A549 (cell line): ENCODE results near the gene MOV10L1. TPM values are rescaled to one million over a fixed set of nuclear protein-coding genes. Genes with fewer than 3 reads are reported as not detected.

Experiments
- ATAC-seq, 2 experiments: fragments of 200-7000 bp in 1 of 2; fragments of >200 bp in 1 of 2; cut with Nextera tagmentation in 1 of 2; cut with Tn5 transposase in 1 of 2; 3 replicates each; pipeline versions ENCODE4 v1.8.0 to v1.9.1; 2018 to 2020; ENCODE audit warnings: mild to moderate bottlenecking in 1 of 2, moderate library complexity in 1 of 2
- CTCF ChIA-PET: fragments of 300-600 bp; sonication (Branson Sonifier 250); formaldehyde crosslinking; extraction: SDS; loops from one replicate; lab custom pipeline; 2021; ENCODE audit warnings: antibody characterized with exemption, inconsistent platforms; lab: Yijun Ruan, JAX
- POLR2A ChIA-PET: fragments of 350-600 bp; formaldehyde crosslinking; extraction: SDS; loops from one replicate; lab custom pipeline; 2021; ENCODE audit warnings: antibody characterized with exemption, inconsistent platforms; lab: Yijun Ruan, JAX
- DNase-seq, 2 experiments: peaks; one replicate each; pipeline versions ENCODE4 v3.0.0 to v3.0.0-alpha.2; 2011 to 2016; ENCODE audit warnings: low read depth in 1 of 2, low spot score in 1 of 2
- FAIRE-seq: peaks from 2 replicates; lab custom pipeline; 2011; peaks lifted over from hg19 to GRCh38; lab: Jason Lieb, UNC
- H3K27ac ChIP-seq, 2 experiments: fragments of >200 bp; sonication (Bioruptor Twin); formaldehyde crosslinking; 3 replicates each; pipeline ENCODE4 v1.5.1; 2016 to 2017
- H3K4me1 ChIP-seq: fragments of >200 bp; sonication (Bioruptor Twin); formaldehyde crosslinking; 3 replicates; pipeline ENCODE4 v1.6.1; 2016
- H3K4me2 ChIP-seq: fragments of >200 bp; sonication (Bioruptor Twin); formaldehyde crosslinking; 3 replicates; pipeline ENCODE4 v1.6.1; 2016
- H3K4me3 ChIP-seq: fragments of >200 bp; sonication (Bioruptor Twin); formaldehyde crosslinking; 3 replicates; pipeline ENCODE4 v1.5.1; 2016
- H3K9me3 ChIP-seq: fragments of >200 bp; sonication (Bioruptor Twin); formaldehyde crosslinking; 3 replicates; pipeline ENCODE4 v1.6.1; 2016
- CBX8 ChIP-seq: fragments of 200-600 bp; sonication (generic); IDR thresholded peaks from 2 replicates; pipeline ENCODE4 v1.6.1; 2016
- CHD2 ChIP-seq: fragments of 150-350 bp; IDR thresholded peaks from 2 replicates; pipeline ENCODE4 v1.6.1; 2014; ENCODE audit warnings: low read length; ENCODE audit not compliant: partially characterized antibody
- EHF ChIP-seq: fragments of 250-450 bp; sonication (Bioruptor Pico); IDR thresholded peaks from 2 replicates; pipeline ENCODE4 v1.5.0; 2020; ENCODE audit warnings: mild to moderate bottlenecking
- GATA3 ChIP-seq: IDR thresholded peaks from 2 replicates; pipeline ENCODE4 v1.6.1; 2012; ENCODE audit warnings: borderline replicate concordance
- HOXB13 ChIP-seq: fragments of 250-450 bp; sonication (Bioruptor Pico); IDR thresholded peaks from 2 replicates; pipeline ENCODE4 v1.5.0; 2020; ENCODE audit warnings: low read depth, mild to moderate bottlenecking, moderate library complexity
- JUN ChIP-seq, 2 experiments: fragments of >200 bp; sonication (Bioruptor Twin); formaldehyde crosslinking; IDR thresholded peaks; 2 replicates in 1 of 2; 3 replicates in 1 of 2; pipeline ENCODE4 v1.6.1; 2016 to 2017
- MAFK ChIP-seq: fragments of 450-650 bp; IDR thresholded peaks from 2 replicates; pipeline ENCODE4 v1.6.1; 2014; ENCODE audit not compliant: partially characterized antibody
- POLR2A ChIP-seq: IDR thresholded peaks from 2 replicates; pipeline ENCODE4 v1.6.1; 2012; ENCODE audit warnings: mild to moderate bottlenecking, low read length
- RAD21 ChIP-seq, 2 experiments: fragments of >200 bp in 1 of 2; sonication (Bioruptor Twin) in 1 of 2; formaldehyde crosslinking in 1 of 2; IDR thresholded peaks in 1 of 2; conservative IDR thresholded peaks in 1 of 2; 2 replicates in 1 of 2; 3 replicates in 1 of 2; pipeline ENCODE4 v1.6.1; 2012 to 2018; ENCODE audit warnings: inconsistent platforms in 1 of 2
- RARB ChIP-seq: fragments of 250-450 bp; sonication (Bioruptor Pico); IDR thresholded peaks from 2 replicates; pipeline ENCODE4 v1.8.0; 2021; ENCODE audit warnings: mild to moderate bottlenecking, moderate library complexity
- SMC3 ChIP-seq: fragments of >200 bp; sonication (Bioruptor Twin); formaldehyde crosslinking; IDR thresholded peaks from 3 replicates; pipeline ENCODE4 v1.6.1; 2018; ENCODE audit warnings: inconsistent platforms
- SREBF2 ChIP-seq: fragments of 450-650 bp; IDR thresholded peaks from 2 replicates; pipeline ENCODE4 v1.6.1; 2014; ENCODE audit warnings: mild to moderate bottlenecking, moderate library complexity
- TFCP2L1 ChIP-seq: fragments of 250-450 bp; sonication (Bioruptor Pico); IDR thresholded peaks from 2 replicates; pipeline ENCODE4 v1.5.0; 2021; ENCODE audit warnings: mild to moderate bottlenecking
- ZNF302 ChIP-seq: fragments of 250-450 bp; sonication (Bioruptor Pico); IDR thresholded peaks from 2 replicates; pipeline ENCODE4 v1.9.0; 2021; ENCODE audit warnings: inconsistent platforms, mild to moderate bottlenecking, moderate library complexity
- WGBS: methylation state at CpG from one replicate; pipeline ENCODE4 v1.1.6; 2017; ENCODE audit errors: missing lambda C conversion rate; 5-methylcytosine and 5-hydroxymethylcytosine counted together
- polyA plus RNA-seq, 4 experiments: library from polyadenylated mRNA; depleted of rRNA in 3 of 4; stranded (reverse); fragments of >200 nt; fragmentation: RNase III in 1 of 4; extraction: RNeasy Plus Mini Kit Qiagen cat#74134 plus additional on column Dnase treatment in 1 of 4; gene quantifications; 2 replicates in 3 of 4; 3 replicates in 1 of 4; pipeline ENCODE4 v1.2.3, GENCODE V29; 2011 to 2017
- TF ChIP-seq, protein P1 (sequence below): fragments of 150-350 bp; IDR thresholded peaks from 2 replicates; pipeline ENCODE4 v1.6.1; 2014; ENCODE audit warnings: low read depth, mild to moderate bottlenecking, low read length
- TF ChIP-seq, protein P2 (sequence below): IDR thresholded peaks from 2 replicates; pipeline ENCODE4 v1.6.1; 2012
- TF ChIP-seq, protein P3 (sequence below): fragments of 200-600 bp; sonication (generic); IDR thresholded peaks from 2 replicates; pipeline ENCODE4 v1.6.1; 2016; ENCODE audit warnings: antibody characterized with exemption, mild to moderate bottlenecking, moderate library complexity
- TF ChIP-seq, protein P4 (sequence below): fragments of 250-450 bp; sonication (Bioruptor Pico); IDR thresholded peaks from 2 replicates; pipeline ENCODE4 v1.5.0; 2020; ENCODE audit warnings: low read depth, mild to moderate bottlenecking, moderate library complexity
- TF ChIP-seq, protein P5 (sequence below): fragments of >200 bp; sonication (Bioruptor Twin); formaldehyde crosslinking; IDR thresholded peaks from 2 replicates; pipeline ENCODE4 v1.6.1; 2016
- TF ChIP-seq, protein P6 (sequence below): fragments of >200 bp; sonication (Bioruptor Twin); formaldehyde crosslinking; IDR thresholded peaks from 3 replicates; pipeline ENCODE4 v1.5.1; 2016

Gene MOV10L1
- polyA plus RNA-seq, 2 of the 4 experiments (the other 2 are of a cell fraction): 0.04 TPM

DNA sequence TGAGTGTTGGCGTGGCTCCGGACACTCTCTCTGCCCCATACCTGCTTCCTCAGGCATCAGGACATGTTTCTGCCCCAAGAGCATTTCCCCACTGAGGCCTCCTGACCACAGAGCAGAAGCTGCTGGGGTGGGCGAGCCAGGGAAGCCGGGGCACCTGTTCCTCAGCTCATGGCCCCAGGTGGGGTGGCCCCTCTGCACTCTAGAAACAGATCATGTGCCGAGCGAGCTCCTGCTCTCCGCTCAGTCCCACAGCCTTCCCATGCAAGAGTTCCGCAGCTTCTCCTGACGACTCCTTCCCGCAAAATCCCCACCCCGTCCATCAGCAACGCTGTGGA lies 58.3 kb downstream of the MOV10L1 start:
- ChIA-PET CTCF (interaction anchor here (0.7 to 7.3 kb wide), 22 partner anchors 10 to 292 kb away, joined by 3 to 32 read pairs (median 8); partner anchors contain the start of gene HDAC10), POLR2A (no interaction called here)
- Histone ChIP-seq H3K4me3 (no peak overlapping the region), H3K4me2 (no peak overlapping the region), H3K9me3 (no peaks in the 10 kb centered on the region), H3K27ac (no peak overlapping the region), H3K4me1 (no peaks in the 10 kb centered on the region)
- DNase-seq (no peak), FAIRE-seq (no peak), ATAC-seq (no peak)
- WGBS: 85% methylated on average over 12 of the region's 12 CpGs
- TF ChIP-seq CHD2 (no peak), SREBF2 (no peak), HOXB13 (no peak), GATA3 (no peak), RARB (no peak), JUN (IDR thresholded peaks at IDR 0.05) (no peak)
- TF ChIP-seq, protein P1, sequence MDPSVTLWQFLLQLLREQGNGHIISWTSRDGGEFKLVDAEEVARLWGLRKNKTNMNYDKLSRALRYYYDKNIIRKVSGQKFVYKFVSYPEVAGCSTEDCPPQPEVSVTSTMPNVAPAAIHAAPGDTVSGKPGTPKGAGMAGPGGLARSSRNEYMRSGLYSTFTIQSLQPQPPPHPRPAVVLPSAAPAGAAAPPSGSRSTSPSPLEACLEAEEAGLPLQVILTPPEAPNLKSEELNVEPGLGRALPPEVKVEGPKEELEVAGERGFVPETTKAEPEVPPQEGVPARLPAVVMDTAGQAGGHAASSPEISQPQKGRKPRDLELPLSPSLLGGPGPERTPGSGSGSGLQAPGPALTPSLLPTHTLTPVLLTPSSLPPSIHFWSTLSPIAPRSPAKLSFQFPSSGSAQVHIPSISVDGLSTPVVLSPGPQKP: no peak
- TF ChIP-seq, protein P2, sequence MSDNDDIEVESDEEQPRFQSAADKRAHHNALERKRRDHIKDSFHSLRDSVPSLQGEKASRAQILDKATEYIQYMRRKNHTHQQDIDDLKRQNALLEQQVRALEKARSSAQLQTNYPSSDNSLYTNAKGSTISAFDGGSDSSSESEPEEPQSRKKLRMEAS: no peak
- TF ChIP-seq, protein P3, sequence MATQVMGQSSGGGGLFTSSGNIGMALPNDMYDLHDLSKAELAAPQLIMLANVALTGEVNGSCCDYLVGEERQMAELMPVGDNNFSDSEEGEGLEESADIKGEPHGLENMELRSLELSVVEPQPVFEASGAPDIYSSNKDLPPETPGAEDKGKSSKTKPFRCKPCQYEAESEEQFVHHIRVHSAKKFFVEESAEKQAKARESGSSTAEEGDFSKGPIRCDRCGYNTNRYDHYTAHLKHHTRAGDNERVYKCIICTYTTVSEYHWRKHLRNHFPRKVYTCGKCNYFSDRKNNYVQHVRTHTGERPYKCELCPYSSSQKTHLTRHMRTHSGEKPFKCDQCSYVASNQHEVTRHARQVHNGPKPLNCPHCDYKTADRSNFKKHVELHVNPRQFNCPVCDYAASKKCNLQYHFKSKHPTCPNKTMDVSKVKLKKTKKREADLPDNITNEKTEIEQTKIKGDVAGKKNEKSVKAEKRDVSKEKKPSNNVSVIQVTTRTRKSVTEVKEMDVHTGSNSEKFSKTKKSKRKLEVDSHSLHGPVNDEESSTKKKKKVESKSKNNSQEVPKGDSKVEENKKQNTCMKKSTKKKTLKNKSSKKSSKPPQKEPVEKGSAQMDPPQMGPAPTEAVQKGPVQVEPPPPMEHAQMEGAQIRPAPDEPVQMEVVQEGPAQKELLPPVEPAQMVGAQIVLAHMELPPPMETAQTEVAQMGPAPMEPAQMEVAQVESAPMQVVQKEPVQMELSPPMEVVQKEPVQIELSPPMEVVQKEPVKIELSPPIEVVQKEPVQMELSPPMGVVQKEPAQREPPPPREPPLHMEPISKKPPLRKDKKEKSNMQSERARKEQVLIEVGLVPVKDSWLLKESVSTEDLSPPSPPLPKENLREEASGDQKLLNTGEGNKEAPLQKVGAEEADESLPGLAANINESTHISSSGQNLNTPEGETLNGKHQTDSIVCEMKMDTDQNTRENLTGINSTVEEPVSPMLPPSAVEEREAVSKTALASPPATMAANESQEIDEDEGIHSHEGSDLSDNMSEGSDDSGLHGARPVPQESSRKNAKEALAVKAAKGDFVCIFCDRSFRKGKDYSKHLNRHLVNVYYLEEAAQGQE: no peak

DNA sequence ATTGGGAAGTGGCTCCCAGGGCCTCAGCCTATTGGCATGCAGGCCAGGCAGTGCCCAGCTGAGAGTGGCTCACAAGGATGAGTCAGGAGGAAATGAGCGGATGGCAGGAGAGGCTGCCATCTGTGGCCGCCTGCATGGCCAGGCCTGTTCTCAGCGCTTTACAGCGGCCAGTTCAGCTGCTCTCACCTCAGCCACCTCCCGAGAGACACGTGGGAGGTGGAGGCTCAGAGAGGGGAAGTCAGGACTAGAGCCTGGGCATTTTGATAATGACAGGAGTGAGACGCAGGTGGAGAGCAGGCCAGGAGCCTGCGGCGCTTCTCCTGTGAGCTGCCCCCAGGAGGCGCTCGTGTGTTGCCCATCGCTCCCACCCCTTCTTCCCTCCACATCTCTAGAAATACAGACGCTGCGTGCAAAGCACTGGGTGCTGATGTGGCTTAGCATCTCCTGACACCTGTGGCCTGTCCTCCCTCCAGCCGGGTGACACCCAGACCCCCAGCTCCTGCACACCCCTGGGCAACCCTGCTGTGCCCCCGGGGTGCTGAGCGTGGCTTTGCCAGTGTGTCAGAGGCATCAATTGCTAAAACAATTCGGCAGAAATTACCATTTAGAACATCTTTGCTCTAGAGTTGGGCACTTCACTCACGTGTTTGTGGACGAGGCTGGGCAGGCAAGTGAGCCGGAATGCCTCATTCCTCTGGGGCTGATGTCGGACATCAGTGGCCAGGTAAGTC lies 59.4 kb downstream of the MOV10L1 start:
- no peak for FAIRE-seq
- H3K4me2 ChIP-seq: 0 out of 3 replicates have a peak overlapping the region, but pooled peaks have one; percentile 40
- POLR2A ChIA-PET: interaction anchor here (0.7 kb wide), 1 partner anchor 59 kb away, joined by 5 read pairs; no protein-coding TSS in a partner anchor

More for the DNA sequence above, 59.4 kb downstream of the MOV10L1 start:
- no peaks in the 10 kb centered on the region for H3K9me3 ChIP-seq
- CTCF ChIA-PET: interaction anchor here (0.6 to 7.3 kb wide), 32 partner anchors 9 to 291 kb away, joined by 3 to 32 read pairs (median 5); partner anchors contain the start of gene HDAC10
- no peaks in the 10 kb centered on the region for H3K4me1 ChIP-seq
- H3K4me3 ChIP-seq: no peak overlapping the region
- ATAC-seq: peak; percentile 77 to 91
- WGBS: 13% methylated on average over 19 of the region's 22 CpGs
- TF ChIP-seq EHF (CRISPR knock-in tag) (no peak), MAFK (no peak), RAD21 (conservative IDR thresholded peaks at IDR 0.05 in 1 of 2, IDR thresholded peaks at IDR 0.05 in 1 of 2) (peak; percentile 77 to 80), SMC3 (peak; percentile 57), POLR2A (no peak), TFCP2L1 (CRISPR knock-in tag) (no peak), ZNF302 (CRISPR knock-in tag) (no peak), CHD2 (no peak), CBX8 (no peak)
- TF ChIP-seq, protein P4, sequence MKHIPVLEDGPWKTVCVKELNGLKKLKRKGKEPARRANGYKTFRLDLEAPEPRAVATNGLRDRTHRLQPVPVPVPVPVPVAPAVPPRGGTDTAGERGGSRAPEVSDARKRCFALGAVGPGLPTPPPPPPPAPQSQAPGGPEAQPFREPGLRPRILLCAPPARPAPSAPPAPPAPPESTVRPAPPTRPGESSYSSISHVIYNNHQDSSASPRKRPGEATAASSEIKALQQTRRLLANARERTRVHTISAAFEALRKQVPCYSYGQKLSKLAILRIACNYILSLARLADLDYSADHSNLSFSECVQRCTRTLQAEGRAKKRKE (CRISPR knock-in tag): no peak
- TF ChIP-seq, protein P5, sequence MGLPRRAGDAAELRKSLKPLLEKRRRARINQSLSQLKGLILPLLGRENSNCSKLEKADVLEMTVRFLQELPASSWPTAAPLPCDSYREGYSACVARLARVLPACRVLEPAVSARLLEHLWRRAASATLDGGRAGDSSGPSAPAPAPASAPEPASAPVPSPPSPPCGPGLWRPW: no peak
- TF ChIP-seq, protein P6, sequence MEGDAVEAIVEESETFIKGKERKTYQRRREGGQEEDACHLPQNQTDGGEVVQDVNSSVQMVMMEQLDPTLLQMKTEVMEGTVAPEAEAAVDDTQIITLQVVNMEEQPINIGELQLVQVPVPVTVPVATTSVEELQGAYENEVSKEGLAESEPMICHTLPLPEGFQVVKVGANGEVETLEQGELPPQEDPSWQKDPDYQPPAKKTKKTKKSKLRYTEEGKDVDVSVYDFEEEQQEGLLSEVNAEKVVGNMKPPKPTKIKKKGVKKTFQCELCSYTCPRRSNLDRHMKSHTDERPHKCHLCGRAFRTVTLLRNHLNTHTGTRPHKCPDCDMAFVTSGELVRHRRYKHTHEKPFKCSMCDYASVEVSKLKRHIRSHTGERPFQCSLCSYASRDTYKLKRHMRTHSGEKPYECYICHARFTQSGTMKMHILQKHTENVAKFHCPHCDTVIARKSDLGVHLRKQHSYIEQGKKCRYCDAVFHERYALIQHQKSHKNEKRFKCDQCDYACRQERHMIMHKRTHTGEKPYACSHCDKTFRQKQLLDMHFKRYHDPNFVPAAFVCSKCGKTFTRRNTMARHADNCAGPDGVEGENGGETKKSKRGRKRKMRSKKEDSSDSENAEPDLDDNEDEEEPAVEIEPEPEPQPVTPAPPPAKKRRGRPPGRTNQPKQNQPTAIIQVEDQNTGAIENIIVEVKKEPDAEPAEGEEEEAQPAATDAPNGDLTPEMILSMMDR: peak; percentile 74
- TF ChIP-seq, all 56 proteins: peak for 3
- peak; percentile 67 to 81 for DNase-seq
- peak overlapping the region in 1 of 2 experiments; percentile 66; a peak in 2 of 6 replicates for H3K27ac ChIP-seq
